Heart right ventricle (tissue), 16 donors: Measurements from ENCODE around the gene PCCA. TPM values are rescaled to one million over a fixed set of nuclear protein-coding genes. Genes with fewer than 3 reads are reported as not detected.
A peak's percentile ranks its signal among the peaks of the same experiment; 100 is the strongest.
"Not testable (repeated sequence)": the region's sequence is repeated elsewhere in the genome, so short reads cannot be mapped to it uniquely, and the experiment has no call there.

ENCODE experiments used
- ATAC-seq, 8 donors: fragments of 200-7000 bp; cut with Tn5 transposase; one replicate each; pipeline ENCODE4 v1.9.1; 2020; ENCODE audit warnings: mild to moderate bottlenecking in 8 of 8, moderate library complexity in 8 of 8, moderate number of reproducible peaks in 1 of 8
- DNase-seq, 2 donors: peaks; one replicate each; pipeline ENCODE4 v3.0.0-alpha.2; 2020
- H3K27ac ChIP-seq, 10 donors: fragments of 200-600 bp; sonication (generic) in 2 of 10; one replicate each; pipeline versions ENCODE4 v1.5.0 to v1.8.0; 2020 to 2022; ENCODE audit warnings: mild to moderate bottlenecking in 3 of 10
- H3K27me3 ChIP-seq, 7 donors: fragments of 200-600 bp; one replicate each; pipeline ENCODE4 v1.8.0; 2021 to 2022; ENCODE audit warnings: mild to moderate bottlenecking in 2 of 7
- H3K36me3 ChIP-seq, 9 donors: fragments of 200-600 bp; sonication (generic) in 1 of 9; one replicate each; pipeline versions ENCODE4 v1.5.0 to v1.8.0; 2020 to 2022; ENCODE audit warnings: mild to moderate bottlenecking in 2 of 9
- H3K4me1 ChIP-seq, 9 donors: fragments of 200-600 bp; sonication (generic) in 1 of 9; one replicate each; pipeline versions ENCODE4 v1.5.0 to v1.8.0; 2020 to 2022; ENCODE audit warnings: mild to moderate bottlenecking in 4 of 9
- H3K4me3 ChIP-seq, 10 donors: fragments of 200-600 bp; sonication (generic) in 2 of 10; one replicate each; pipeline versions ENCODE4 v1.5.0 to v1.8.0; 2020 to 2022; ENCODE audit warnings: mild to moderate bottlenecking in 7 of 10, moderate library complexity in 2 of 10
- H3K9me3 ChIP-seq, 11 donors: fragments of 200-600 bp in 10 of 11; sonication (generic) in 2 of 11; one replicate each; pipeline versions ENCODE4 v1.5.0 to v1.8.0; 2013 to 2022; ENCODE audit warnings: mild to moderate bottlenecking in 2 of 11, control low read depth in 1 of 11, moderate library complexity in 1 of 11
- WGBS, 2 donors: extraction: QIAGEN DNeasy Blood & Tissue Kit; methylation state at CpG; one replicate each; pipeline ENCODE4 v1.1.7; 2013; ENCODE audit warnings: inconsistent platforms in 1 of 2; 5-methylcytosine and 5-hydroxymethylcytosine counted together
- intact Hi-C, 10 donors: fragments of 100-400 bp; cut with DNase I; formaldehyde crosslinking; loops; one replicate each; pipeline versions ENCODE4 v1.11.1 to v1.14.2; 2022
- polyA plus RNA-seq, 2 donors: library from polyadenylated mRNA; stranded (reverse); fragments of 200-250 nt; gene quantifications; one replicate each; pipeline ENCODE4 v1.2.3, GENCODE V29; 2013
- total RNA-seq, 10 donors: library from RNA; stranded (reverse); fragmentation: NEBNext Ultra II Directional in 3 of 10; extraction: Animal tissue kit (Norgen Biotek cat#: 25700) in 3 of 10; gene quantifications; one replicate each; pipeline versions ENCODE4 v1.2.1 to v1.2.4, GENCODE V29; 2021 to 2023
- TF ChIP-seq, protein P1 (sequence below), 9 donors: fragments of 200-600 bp; sonication (generic) in 2 of 9; IDR thresholded peaks; one replicate each; pipeline versions ENCODE4 v1.5.0 to v1.8.0; 2021 to 2022; ENCODE audit warnings: antibody characterized with exemption in 9 of 9, mild to moderate bottlenecking in 5 of 9, moderate library complexity in 1 of 9
- donor health status: Arrhythmogenic right ventricular cardiomyopathy.
- donor health status: ischemic (EF 13 %, LVEDD 7.1; RV severe dilation, severe dysfunction).
- donor health status: healthy with polysubstance abuse.
- donor health status: DM: no; HTN: yes; CAD: no.
- donor health status: DM: no; HTN: no; CAD: no.
- donor health status: ischemic (EF 25% LVEDD 6.9; RV normal size, moderate dysfunction).
- donor health status: ischemic (EF 25% LVEDD 5.7; RV mildly dilated, moderate dysfunction).
- donor health status: healthy.
- donor health status: DM: yes; HTN: yes; CAD: no.
- donor health status: Ischemic cardiomyopathy.
- donor health status: ischemic (EF 35%, LVEDD 5.7; RV mildly dilated, moderate dysfunction).
- donor health status: nonischemic (EF 11% LVEDD 7.7; RV severe dilation, severe dysfunction).
- donor health status: DM: yes; HTN: yes; CAD: no.
- donor health status: PGD.
- donor health status: ischemic (EF 29% LVEDD 5.4; RV normal size, mild dysfunction).
- donor health status: nonischemic (EF 23%, LVEDD 6.1; RV moderate dilation, normal function).

Gene PCCA
- total and polyA plus RNA-seq, 12 donors, result 21.2 to 71.9 (median 60.7) TPM

DNA sequence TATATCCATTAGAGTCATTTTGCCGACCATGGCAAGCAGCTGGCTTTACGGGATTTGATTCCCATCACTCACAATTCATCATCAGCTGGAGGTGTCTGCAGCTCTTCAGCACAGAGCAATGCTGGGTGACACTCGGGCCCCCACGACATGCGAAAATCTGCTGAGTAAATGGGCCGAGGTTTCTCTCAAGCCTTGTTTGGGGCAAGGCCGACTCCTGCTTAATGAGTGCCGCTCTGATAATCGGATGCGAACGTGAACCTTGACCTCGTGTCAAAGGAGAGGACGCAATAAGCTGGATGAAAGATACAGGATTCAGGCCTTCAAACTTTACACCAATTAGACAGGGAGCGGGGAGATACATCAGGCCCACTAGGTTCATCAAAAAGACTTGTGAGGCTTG, 434.5 kb downstream of the PCCA start:
- TF ChIP-seq, protein P1, sequence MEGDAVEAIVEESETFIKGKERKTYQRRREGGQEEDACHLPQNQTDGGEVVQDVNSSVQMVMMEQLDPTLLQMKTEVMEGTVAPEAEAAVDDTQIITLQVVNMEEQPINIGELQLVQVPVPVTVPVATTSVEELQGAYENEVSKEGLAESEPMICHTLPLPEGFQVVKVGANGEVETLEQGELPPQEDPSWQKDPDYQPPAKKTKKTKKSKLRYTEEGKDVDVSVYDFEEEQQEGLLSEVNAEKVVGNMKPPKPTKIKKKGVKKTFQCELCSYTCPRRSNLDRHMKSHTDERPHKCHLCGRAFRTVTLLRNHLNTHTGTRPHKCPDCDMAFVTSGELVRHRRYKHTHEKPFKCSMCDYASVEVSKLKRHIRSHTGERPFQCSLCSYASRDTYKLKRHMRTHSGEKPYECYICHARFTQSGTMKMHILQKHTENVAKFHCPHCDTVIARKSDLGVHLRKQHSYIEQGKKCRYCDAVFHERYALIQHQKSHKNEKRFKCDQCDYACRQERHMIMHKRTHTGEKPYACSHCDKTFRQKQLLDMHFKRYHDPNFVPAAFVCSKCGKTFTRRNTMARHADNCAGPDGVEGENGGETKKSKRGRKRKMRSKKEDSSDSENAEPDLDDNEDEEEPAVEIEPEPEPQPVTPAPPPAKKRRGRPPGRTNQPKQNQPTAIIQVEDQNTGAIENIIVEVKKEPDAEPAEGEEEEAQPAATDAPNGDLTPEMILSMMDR (IDR thresholded peaks at IDR 0.05), result no peak
- no peaks in the 10 kb centered on the region for H3K4me1 ChIP-seq
- no peak for DNase-seq
- intact Hi-C loops, result no loop called here
- WGBS, 2 donors, result 89 to 93% methylated on average over 14 of the region's 14 CpGs
- H3K27me3 ChIP-seq, result peaks cover 0 to 8% (median 0%) of the 10 kb centered on the region in 7 donors
- H3K9me3 ChIP-seq, result no peaks in the 10 kb centered on the region
- no peak for ATAC-seq
- H3K36me3 ChIP-seq, result peaks cover 0 to 27% (median 4%) of the 10 kb centered on the region in 9 donors
- H3K4me3 ChIP-seq, result no peak overlapping the region
- H3K27ac ChIP-seq, result no peak overlapping the region

DNA sequence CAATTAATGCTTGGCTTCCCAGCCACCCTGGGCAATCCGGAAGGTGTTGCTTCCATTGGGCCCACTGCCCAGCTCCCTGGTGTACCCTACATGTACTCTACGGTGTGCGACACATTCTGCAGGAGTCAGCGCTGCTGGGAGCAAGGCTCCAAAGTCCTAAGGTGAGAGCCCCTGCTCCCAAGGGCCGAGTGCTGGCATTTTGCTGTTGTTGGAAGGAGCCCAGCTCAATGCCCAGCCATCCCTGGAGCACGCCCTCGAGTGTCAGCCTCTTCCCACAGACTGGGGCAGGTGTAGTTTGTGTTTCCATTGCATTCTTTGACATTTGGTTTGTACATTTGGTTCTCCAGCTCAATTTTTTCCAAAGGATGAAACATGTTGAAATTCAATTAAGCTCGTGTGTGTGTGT, 435.1 kb downstream of the PCCA start:
- H3K4me1 ChIP-seq, result no peaks in the 10 kb centered on the region
- H3K4me3 ChIP-seq, result no peak overlapping the region
- DNase-seq (no peak), ATAC-seq (no peak)
- H3K36me3 ChIP-seq, result peaks cover 0 to 32% (median 4%) of the 10 kb centered on the region in 9 donors
- no peaks in the 10 kb centered on the region for H3K9me3 ChIP-seq
- H3K27ac ChIP-seq, result no peak overlapping the region
- H3K27me3 ChIP-seq, result peaks cover 0 to 8% (median 0%) of the 10 kb centered on the region in 7 donors
- 87 to 93% methylated on average over 8 of the region's 8 CpGs for WGBS, 2 donors
- TF ChIP-seq, protein P1 (IDR thresholded peaks at IDR 0.05), result no peak
- intact Hi-C loops, result no loop called here

DNA sequence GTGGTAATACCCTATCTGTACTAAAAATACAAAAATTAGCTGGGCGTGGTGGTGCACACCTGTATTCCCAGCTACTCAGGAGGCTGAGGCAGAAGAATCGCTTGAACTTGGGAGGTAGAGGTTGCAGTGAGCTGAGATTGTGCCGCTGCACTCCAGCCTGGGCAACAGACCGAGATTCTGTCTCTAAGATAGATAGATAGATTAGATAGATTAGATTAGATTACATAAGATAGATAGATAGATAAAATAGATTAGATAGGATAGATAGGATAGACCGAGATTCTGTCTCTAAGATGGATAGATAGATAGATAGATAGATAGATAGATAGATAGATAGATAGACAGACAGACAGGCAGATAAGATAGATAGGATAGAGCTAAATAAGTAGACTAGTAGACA, 435.8 kb downstream of the PCCA start:
- 95 to 96% methylated on average over 5 of the region's 5 CpGs for WGBS, 2 donors
- H3K36me3 ChIP-seq, result peaks cover 0 to 39% (median 4%) of the 10 kb centered on the region in 9 donors
- H3K27ac ChIP-seq, H3K4me3 ChIP-seq, H3K4me1 ChIP-seq, ATAC-seq, H3K27me3 ChIP-seq, DNase-seq, intact Hi-C loops, H3K9me3 ChIP-seq: not testable (repeated sequence)

DNA sequence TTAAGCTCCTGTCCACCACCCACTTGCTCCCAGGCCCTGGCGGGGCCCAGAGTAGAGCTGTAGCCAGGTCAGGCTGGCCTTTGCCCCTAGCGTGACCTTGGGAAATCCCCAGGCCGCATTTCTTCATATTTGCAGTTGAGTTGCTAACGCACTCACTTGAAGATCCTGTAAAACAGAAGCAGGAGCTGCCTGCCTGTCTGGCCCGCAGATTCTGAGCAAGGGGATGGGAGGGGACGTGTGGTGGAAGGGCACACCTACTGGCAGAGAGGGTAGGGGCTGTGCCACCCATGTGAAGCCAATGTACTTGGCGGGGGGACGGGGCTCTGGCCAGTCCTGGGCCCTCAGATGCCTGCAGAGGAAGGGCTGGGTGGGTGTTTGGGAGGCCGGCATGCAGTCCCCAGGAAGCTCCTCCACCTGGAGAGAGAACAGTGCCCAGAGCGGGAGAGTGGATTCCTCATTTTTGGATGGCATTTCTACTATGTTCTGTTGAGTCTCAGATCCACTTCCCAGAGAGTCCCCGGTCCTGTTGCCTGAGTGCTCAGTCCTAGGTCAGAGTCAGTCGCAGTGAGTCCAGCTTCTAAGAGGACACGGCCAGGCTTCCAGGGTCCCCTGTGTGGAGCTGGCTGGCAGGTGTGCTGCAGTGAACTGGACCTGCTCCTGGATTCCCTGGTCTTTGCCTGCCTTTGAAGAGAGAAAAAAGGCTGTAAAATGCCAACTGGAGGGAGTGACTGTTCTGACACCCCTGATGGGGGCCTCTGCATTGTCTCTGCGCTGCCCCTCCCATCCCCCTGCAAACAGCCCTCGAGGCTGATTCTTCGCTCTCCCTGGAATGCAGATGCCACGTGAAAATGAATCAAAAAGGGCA, 436.8 kb downstream of the PCCA start:
- DNase-seq (no peak), ATAC-seq (peak in 1 of 8 donors; percentile 31)
- TF ChIP-seq, protein P1 (IDR thresholded peaks at IDR 0.05), result no peak
- H3K27ac ChIP-seq, result no peak overlapping the region
- H3K27me3 ChIP-seq, result peaks cover 0 to 8% (median 0%) of the 10 kb centered on the region in 7 donors
- H3K4me3 ChIP-seq, result no peak overlapping the region
- intact Hi-C loops, result no loop called here
- H3K9me3 ChIP-seq, result no peaks in the 10 kb centered on the region
- peaks cover 0 to 46% (median 4%) of the 10 kb centered on the region in 9 donors for H3K36me3 ChIP-seq
- no peaks in the 10 kb centered on the region for H3K4me1 ChIP-seq
- 92 to 95% methylated on average over 17 of the region's 17 CpGs for WGBS, 2 donors
